NK-92 treated with Interleukin-12 subunit alpha and Interleukin-12 subunit beta, amount 100 ng/mL, for 24 hours (cell line): ENCODE data around the gene BANF1.
"Not testable (repeated sequence)": the region's sequence is repeated elsewhere in the genome, so short reads cannot be mapped to it uniquely, and the experiment has no call there.

Source experiments
- DNase-seq: peaks from one replicate; lab custom pipeline; 2025; lab: John Stamatoyannopoulos, UW

The BANF1 gene

GRCh38 chr11:65978391-65979238 lies 23.7 kb upstream of the BANF1 start:
- no peak for DNase-seq

GRCh38 chr11:65979261-65979759 lies 23.0 kb upstream of the BANF1 start:
- DNase-seq = no peak

- no peak for DNase-seq
Measured at GRCh38 chr11:65981101-65981740, 21.1 kb upstream of the BANF1 start.

GRCh38 chr11:65981972-65982823 lies 20.1 kb upstream of the BANF1 start:
- DNase-seq = no peak

GRCh38 chr11:65982824-65983588 lies 19.3 kb upstream of the BANF1 start:
- DNase-seq = no peak

- DNase-seq = no peak
Measured at GRCh38 chr11:65983589-65983987, 18.7 kb upstream of the BANF1 start.

GRCh38 chr11:65987336-65987735 lies 15.0 kb upstream of the BANF1 start:
- DNase-seq = no peak

- peak; percentile 74 for DNase-seq
Measured at GRCh38 chr11:65988791-65989592, 13.3 kb upstream of the BANF1 start.

- no peak for DNase-seq
Measured at GRCh38 chr11:65992056-65992455, 10.2 kb upstream of the BANF1 start.

GRCh38 chr11:65997286-65997685 lies 5.0 kb upstream of the BANF1 start:
- no peak for DNase-seq

- DNase-seq = no peak
Measured at GRCh38 chr11:66002648-66003225, 434 bp downstream of the BANF1 start.

GRCh38 chr11:66003291-66003690 lies 988 bp downstream of the BANF1 start:
- DNase-seq = no peak

GRCh38 chr11:66004186-66004585 lies 1.9 kb downstream of the BANF1 start:
- DNase-seq = no peak

- no peak for DNase-seq
Measured at GRCh38 chr11:66006134-66006890, 4.0 kb downstream of the BANF1 start.

- DNase-seq = no peak
Measured at GRCh38 chr11:66006891-66007176, 4.5 kb downstream of the BANF1 start.

- no peak for DNase-seq
Measured at GRCh38 chr11:66007201-66007634, 4.9 kb downstream of the BANF1 start.

- no peak for DNase-seq
Measured at GRCh38 chr11:66008095-66008467, 5.8 kb downstream of the BANF1 start.

GRCh38 chr11:66008468-66009101 lies 6.3 kb downstream of the BANF1 start:
- DNase-seq = no peak

GRCh38 chr11:66010036-66010435 lies 7.7 kb downstream of the BANF1 start:
- DNase-seq = not testable (repeated sequence)
